Measurements from ENCODE around the gene NCKAP5. TPM values are rescaled to one million over a fixed set of nuclear protein-coding genes. Genes with fewer than 3 reads are reported as not detected.

The NCKAP5 gene
- total and polyA plus RNA-seq, 10 donors = 0.39 to 6.0 (median 3.3) TPM

- Histone ChIP-seq H3K27me3 (replicated peaks in 1 of 7) (no peaks in the 10 kb centered on the region), H3K9me3 (no peaks in the 10 kb centered on the region), H3K4me3 (no peak overlapping the region), H3K36me3 (no peaks in the 10 kb centered on the region), H3K27ac (no peak overlapping the region), H3K4me1 (no peaks in the 10 kb centered on the region)
- TF ChIP-seq POLR2AphosphoS5 (IDR thresholded peaks at IDR 0.05) (no peak), POLR2A (IDR thresholded peaks at IDR 0.05) (no peak)
- no peak for DNase-seq
- intact Hi-C loops (cut with DNase I; ENCODE audit: low total_unique reads) = no loop called here
- 39 to 50% (median 43%) methylated on average over 2 of the region's 2 CpGs for WGBS, 5 donors
Observed at GRCh38 chr2:133531382-133531781, 36.9 kb downstream of the NCKAP5 start.

GRCh38 chr2:133530645-133531044 is 37.6 kb downstream of the NCKAP5 start:
- Histone ChIP-seq H3K4me3 (no peak overlapping the region), H3K27ac (no peak overlapping the region), H3K36me3 (no peaks in the 10 kb centered on the region), H3K27me3 (replicated peaks in 1 of 7) (no peaks in the 10 kb centered on the region), H3K4me1 (no peaks in the 10 kb centered on the region), H3K9me3 (no peaks in the 10 kb centered on the region)
- DNase-seq = no peak
- intact Hi-C loops (cut with DNase I; ENCODE audit: low total_unique reads) = no loop called here
- TF ChIP-seq POLR2A (IDR thresholded peaks at IDR 0.05) (no peak), POLR2AphosphoS5 (IDR thresholded peaks at IDR 0.05) (no peak)
- TF ChIP-seq, protein P1, sequence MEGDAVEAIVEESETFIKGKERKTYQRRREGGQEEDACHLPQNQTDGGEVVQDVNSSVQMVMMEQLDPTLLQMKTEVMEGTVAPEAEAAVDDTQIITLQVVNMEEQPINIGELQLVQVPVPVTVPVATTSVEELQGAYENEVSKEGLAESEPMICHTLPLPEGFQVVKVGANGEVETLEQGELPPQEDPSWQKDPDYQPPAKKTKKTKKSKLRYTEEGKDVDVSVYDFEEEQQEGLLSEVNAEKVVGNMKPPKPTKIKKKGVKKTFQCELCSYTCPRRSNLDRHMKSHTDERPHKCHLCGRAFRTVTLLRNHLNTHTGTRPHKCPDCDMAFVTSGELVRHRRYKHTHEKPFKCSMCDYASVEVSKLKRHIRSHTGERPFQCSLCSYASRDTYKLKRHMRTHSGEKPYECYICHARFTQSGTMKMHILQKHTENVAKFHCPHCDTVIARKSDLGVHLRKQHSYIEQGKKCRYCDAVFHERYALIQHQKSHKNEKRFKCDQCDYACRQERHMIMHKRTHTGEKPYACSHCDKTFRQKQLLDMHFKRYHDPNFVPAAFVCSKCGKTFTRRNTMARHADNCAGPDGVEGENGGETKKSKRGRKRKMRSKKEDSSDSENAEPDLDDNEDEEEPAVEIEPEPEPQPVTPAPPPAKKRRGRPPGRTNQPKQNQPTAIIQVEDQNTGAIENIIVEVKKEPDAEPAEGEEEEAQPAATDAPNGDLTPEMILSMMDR (IDR thresholded peaks at IDR 0.05 in 8 of 11, conservative IDR thresholded peaks at IDR 0.05 in 3 of 11) = no peak

- H3K4me3 ChIP-seq = no peak overlapping the region
- H3K27ac ChIP-seq = no peak overlapping the region
- WGBS, 5 donors = 67 to 78% (median 74%) methylated on average over 3 of the region's 3 CpGs
- intact Hi-C loops (cut with DNase I; ENCODE audit: low total_unique reads) = no loop called here
- H3K36me3 ChIP-seq = no peaks in the 10 kb centered on the region
- H3K9me3 ChIP-seq = no peaks in the 10 kb centered on the region
- DNase-seq = no peak
- TF ChIP-seq POLR2A (IDR thresholded peaks at IDR 0.05) = no peak
- TF ChIP-seq, protein P1 (IDR thresholded peaks at IDR 0.05 in 8 of 11, conservative IDR thresholded peaks at IDR 0.05 in 3 of 11) = no peak
- no peak for TF ChIP-seq POLR2AphosphoS5 (IDR thresholded peaks at IDR 0.05)
- no peaks in the 10 kb centered on the region for H3K4me1 ChIP-seq
- no peaks in the 10 kb centered on the region for H3K27me3 ChIP-seq (replicated peaks in 1 of 7)
Observed at GRCh38 chr2:133526530-133527300, 41.5 kb downstream of the NCKAP5 start.

GRCh38 chr2:133525613-133526529 is 42.4 kb downstream of the NCKAP5 start:
- intact Hi-C loops (cut with DNase I; ENCODE audit: low total_unique reads) = no loop called here
- no peak for DNase-seq
- Histone ChIP-seq H3K27me3 (replicated peaks in 1 of 7) (no peaks in the 10 kb centered on the region), H3K36me3 (no peaks in the 10 kb centered on the region), H3K4me3 (no peak overlapping the region), H3K27ac (peak overlapping the region in 2 of 8 donors; percentile 0 to 38), H3K4me1 (no peaks in the 10 kb centered on the region), H3K9me3 (no peaks in the 10 kb centered on the region)
- WGBS, 5 donors = 74 to 79% (median 79%) methylated on average over 5 of the region's 5 CpGs
- TF ChIP-seq POLR2A (IDR thresholded peaks at IDR 0.05) (no peak), POLR2AphosphoS5 (IDR thresholded peaks at IDR 0.05) (no peak)
- TF ChIP-seq, protein P1 (IDR thresholded peaks at IDR 0.05 in 8 of 11, conservative IDR thresholded peaks at IDR 0.05 in 3 of 11) = no peak

All from spleen (tissue), 11 donors.